NAMALWA (cell line): ENCODE measurements around the gene GUCA2B.

Experiments
- DNase-seq: peaks from one replicate; pipeline ENCODE4 v3.0.0-alpha.2; 2015; ENCODE audit warnings: low spot score

GUCA2B gene

GRCh38 chr1:42142894-42143675, 10.1 kb upstream of the GUCA2B start:
- peak; percentile 11 for DNase-seq

DNA sequence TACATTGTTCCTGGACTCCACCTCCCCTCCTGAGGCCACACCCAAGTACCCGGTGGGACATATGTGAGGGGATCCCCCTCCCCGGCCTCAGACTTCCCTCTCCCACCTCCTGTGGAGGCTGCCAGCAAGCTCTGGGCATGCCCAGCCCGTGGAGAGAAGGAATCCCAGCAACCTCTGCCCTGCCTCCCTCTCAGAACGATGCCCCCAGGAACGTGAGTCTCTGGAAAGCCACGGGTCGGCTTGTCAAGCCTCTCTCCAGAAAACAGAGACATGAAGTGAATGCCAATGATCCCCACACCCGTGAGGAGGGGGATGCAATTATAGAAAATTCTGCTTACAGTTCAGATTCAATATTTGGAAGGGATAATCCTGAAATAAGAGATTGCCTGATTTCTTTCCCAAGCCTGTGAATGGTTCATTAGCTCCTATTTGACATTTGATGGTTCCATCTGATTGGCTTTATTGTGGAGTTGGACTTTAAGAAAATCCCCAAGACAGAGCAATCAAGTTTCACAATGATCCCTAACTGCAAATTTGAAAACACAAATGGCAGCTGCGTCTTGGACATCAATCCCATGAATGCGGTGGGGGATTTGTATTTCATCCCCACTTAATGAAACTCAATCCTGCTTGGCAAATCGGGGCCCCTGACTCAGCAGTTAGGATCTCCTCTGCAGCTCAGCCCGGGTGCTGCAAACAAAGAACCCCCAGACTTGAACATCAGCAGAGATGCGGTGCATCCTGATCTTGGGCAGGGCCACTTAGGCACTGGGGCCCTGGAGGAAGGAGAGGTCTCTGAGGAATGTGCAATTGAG, 9.1 kb upstream of the GUCA2B start:
- no peak for DNase-seq

DNA sequence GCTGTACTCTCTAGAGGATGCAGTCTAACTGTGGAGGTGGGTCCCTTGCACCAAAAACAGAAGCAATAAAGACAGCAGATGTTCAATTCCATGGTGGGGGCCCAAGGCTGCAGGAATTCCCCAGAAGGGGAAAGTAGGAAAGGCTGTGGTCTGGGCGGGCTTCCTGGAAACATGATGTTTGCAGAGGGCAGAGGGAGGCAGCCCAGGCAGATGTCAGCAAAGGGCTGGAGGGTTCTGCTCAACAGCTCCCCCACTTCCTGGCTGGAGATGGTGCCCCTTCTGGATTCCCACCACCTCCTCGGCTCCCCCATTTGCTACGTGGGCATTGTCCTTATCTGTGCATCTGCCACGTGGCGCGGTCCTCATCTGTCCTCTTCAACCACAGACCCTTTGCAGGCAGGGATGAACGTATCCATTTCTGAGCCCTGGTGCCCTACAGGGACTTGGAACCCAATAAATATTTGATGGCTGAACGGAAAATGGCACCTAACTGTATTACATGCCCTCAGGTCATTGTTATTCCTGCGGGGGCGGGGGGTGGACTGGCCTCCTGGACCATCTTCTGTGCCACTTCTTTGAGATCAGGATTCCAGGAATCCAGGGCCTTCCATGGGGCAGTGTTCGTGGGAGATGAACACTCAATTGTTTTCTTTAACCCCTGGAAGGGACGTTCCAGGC, 8.4 kb upstream of the GUCA2B start:
- DNase-seq: no peak

DNA sequence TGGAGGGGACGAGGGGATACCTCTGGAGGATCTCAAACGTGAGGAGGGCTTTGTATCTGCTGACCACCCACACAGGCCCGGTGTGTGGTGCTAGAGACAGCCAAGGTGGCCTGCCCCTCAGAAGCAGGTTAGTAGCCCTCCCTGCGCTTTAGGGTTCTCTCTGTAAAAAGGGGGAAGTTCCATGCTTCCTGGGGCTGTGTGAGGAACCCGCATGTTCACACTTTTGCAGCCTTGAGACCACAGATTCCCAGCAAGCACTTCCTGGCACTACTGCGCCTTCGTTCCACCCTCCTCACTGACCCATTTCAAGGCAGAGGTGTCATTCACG, 7.9 kb upstream of the GUCA2B start:
- DNase-seq: no peak

GRCh38 chr1:42145764-42146625, 7.2 kb upstream of the GUCA2B start:
- DNase-seq: no peak

GRCh38 chr1:42146626-42147320, 6.4 kb upstream of the GUCA2B start:
- peak; percentile 74 for DNase-seq

DNA sequence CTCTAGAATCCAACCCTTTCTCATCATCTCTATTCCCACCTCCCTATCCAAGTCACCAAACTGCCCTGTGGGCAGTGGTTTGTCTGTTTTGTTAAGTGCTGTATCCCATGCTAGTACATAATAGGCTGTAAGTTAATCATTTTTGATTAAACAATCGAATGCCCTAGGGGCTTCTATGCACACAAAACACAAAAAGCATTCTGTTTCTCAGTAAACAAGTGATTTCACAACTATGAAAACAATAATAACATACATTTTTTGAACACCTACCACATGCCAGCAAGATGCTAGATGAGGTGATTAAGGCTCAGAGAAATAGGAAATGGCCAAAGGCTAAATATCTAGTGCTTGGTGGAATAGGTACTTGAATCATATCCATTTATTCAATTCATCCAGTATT, 5.0 kb upstream of the GUCA2B start:
- no peak for DNase-seq

DNA sequence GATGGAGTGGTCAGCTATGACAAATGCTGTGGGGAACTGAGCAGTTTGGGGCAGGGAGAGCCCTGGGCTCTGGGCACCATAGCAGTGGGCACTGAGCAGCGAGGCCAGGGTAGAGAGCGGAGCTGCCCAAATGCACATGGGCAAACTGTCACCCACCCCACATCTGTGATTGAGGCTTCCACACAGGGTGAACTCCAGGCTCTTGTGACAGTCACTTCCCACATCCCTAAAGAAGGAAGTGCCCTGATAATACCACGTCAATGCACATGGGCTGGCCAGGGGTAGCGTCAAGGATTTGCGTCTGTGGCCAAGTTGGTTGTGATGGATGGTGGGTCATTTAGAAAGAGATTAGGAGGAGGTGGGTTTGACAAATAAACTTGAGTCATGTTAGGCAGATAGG, 2.6 kb upstream of the GUCA2B start:
- no peak for DNase-seq

- no peak for DNase-seq
Observed at GRCh38 chr1:42152119-42152518, 1.1 kb upstream of the GUCA2B start.

DNA sequence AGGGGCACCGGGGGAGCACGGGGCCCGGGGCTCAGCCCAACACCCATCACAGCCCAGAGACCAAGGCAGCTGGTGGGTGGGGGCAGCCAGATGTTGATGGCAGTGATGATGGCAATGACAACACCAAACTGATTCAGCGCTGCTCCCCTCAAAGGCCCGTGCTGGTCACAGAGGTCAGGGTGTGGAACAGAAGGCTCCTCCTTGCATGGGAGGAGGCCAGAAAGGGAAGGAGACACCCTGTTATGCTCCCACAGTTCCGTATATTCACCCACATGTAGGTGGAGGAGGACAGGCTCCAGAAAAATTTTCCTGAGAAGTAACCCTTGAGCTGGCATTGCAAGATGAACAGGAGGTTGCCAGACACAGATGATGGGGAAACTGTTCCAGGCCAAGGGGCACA, 414 bp downstream of the GUCA2B start:
- no peak for DNase-seq

GRCh38 chr1:42154685-42155084, 1.5 kb downstream of the GUCA2B start:
- no peak for DNase-seq

- DNase-seq: no peak
Observed at GRCh38 chr1:42155362-42155761, 2.2 kb downstream of the GUCA2B start.

DNA sequence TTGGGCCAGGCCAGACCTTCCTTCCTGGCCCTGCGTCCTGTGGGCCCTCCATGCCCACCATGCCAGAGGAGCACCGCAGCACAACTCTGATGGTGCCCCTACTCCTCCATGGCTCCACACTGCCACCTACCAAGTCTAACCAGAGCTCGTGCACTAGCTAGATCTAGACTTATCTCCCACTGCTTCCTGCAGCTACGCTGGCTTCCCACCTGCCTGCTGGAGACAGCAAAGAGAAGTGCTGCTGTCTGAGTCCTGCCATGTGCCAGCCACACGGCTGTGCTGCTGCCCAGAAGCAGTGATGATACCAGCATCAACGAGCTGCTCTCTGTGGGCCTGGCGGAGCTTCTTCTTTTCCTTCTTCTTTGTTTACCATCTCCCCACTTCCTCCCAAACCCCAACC, 4.5 kb downstream of the GUCA2B start:
- no peak for DNase-seq

GRCh38 chr1:42158189-42158588, 5.0 kb downstream of the GUCA2B start:
- DNase-seq: no peak

DNA sequence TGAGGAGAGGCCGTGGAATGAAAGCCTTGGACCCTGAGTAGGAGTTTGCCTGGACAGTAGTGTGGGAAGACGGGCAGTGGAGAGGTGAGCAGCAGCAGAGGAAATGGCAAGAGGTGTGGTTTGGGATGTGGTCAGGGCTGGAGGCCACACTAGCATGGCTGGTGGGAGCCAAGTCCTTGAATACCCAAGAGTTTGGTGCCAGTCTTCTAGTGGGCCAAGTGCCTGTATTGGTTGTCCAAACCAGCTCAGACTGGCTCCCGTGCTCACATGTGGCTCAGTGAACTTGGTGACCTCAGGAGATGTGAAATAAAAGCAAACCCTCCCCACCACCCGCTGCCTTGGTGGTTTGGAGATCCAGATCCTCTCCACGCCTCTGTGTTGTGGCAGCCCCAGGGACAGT, 9.0 kb downstream of the GUCA2B start:
- no peak for DNase-seq

DNA sequence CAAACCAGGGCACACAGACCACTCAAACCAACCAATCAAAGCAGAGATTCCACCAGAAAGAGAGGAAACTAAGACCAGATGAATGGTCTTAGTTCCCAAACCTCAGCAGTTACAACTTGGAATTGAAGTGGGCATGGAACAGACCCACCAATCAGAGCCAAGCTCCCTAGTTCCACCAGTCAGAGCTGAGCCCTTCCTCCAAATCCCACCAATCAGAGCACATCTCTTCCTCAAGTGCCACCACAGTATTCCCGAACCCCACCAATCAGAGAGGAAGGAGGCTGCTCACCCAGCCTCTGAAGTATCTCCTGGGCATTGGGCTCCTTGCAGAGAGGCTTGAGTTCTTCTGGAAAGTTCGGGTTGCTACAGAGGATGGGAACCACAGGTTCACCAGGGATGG, 9.9 kb downstream of the GUCA2B start:
- DNase-seq: no peak

DNA sequence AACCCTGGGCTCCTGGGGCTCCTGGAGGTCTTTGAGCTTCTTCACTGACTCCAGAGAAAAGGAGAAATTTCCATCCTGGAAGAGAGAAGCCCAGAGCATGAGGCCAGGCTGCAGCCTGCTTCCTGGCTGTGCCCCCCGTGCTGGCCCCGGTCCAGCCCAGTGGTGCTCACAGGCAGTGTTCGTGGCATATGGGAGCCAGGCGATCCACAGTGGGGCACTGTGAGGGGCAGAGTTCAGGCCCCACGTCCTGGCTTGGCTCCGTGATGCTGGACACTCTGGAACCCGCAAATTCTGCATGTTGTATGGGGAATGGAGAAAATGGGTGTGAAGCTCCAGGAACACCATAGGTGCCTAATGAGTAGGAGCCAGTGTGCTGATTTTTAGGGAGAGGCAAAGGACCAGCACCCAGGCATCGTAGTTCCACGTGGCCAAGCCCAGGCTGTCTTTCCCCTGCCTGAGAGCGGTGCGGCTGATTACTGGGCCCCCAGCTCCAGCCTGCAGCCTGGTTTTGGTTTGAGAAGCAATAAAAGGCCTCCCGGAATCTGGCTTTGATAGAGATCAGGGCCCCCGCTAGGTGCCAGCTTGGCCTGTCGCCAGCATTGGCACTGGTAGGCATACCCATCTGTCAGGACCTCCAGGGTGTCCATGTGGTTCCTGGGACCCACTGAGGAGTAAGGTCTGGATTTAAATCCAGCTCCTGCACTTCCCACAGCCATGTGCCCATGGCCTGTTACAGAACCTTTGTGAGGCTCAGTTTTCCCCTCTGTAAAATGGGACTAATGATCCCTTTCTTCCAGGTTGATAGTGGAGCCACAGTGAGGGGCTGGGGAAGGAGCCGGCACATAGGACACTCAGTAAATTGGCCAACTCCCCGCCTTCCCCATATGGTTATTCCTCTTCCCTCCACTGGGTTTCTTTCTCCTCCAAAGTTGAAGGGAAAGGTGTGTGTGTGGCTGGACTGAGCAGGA, 10.6 kb downstream of the GUCA2B start:
- no peak for DNase-seq

DNA sequence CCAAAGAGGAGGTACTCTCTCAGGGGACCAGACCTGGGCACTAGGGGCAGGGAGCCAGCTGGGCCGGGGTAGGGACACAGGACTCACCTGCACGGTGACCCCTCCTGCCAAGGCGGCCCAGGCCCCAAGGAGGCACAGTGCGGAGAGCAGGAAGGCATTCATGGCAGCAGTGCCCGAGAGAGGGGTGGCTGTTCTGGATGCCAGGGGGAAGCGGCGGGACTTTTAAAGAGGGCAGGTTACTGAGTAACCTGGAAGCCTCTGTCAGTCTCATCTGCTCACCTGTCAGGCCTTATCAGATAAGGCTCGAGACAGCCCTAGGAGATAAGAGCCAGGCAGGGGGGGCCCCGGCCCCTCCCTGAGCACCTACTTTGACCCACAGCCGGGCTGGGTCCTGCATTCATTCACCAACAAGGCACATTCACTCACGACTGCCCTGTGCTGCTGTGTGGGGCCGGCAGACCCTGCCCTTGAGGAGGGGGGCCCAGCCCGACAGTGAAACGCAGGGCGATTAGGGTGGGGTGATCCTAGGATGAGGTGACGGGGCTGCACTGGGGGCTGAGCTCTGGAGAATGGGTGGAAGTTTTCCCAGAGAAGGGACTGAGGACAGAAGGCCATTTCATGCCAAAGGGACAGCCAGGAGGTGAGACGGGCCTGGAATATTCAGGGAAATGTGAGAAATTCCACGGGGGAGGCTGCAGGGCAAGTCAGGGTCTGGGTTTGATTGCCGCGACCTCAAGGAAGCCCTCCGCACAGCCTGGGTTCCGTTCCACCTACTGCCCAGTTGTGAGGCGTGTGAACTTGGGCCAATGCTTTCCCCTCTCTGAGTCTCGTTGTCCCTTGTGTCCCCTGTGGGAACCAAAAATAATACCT, 11.6 kb downstream of the GUCA2B start, which contains the start of gene GUCA2A:
TSS of gene GUCA2A (minus strand) at position 195 of the 870 bp plus-strand sequence. CDS start at position 162, 33 bp downstream.
- no peak for DNase-seq
